GM12872 (cell line): ENCODE measurements around the gene KDM3B.

ENCODE experiments used
- TF ChIP-seq, protein P1 (sequence below): IDR thresholded peaks from 3 replicates; pipeline ENCODE4 v1.5.1; 2011; ENCODE audit warnings: low read depth, mild to moderate bottlenecking, low read length, moderate library complexity; ENCODE audit not compliant: insufficient read depth

The KDM3B gene

DNA sequence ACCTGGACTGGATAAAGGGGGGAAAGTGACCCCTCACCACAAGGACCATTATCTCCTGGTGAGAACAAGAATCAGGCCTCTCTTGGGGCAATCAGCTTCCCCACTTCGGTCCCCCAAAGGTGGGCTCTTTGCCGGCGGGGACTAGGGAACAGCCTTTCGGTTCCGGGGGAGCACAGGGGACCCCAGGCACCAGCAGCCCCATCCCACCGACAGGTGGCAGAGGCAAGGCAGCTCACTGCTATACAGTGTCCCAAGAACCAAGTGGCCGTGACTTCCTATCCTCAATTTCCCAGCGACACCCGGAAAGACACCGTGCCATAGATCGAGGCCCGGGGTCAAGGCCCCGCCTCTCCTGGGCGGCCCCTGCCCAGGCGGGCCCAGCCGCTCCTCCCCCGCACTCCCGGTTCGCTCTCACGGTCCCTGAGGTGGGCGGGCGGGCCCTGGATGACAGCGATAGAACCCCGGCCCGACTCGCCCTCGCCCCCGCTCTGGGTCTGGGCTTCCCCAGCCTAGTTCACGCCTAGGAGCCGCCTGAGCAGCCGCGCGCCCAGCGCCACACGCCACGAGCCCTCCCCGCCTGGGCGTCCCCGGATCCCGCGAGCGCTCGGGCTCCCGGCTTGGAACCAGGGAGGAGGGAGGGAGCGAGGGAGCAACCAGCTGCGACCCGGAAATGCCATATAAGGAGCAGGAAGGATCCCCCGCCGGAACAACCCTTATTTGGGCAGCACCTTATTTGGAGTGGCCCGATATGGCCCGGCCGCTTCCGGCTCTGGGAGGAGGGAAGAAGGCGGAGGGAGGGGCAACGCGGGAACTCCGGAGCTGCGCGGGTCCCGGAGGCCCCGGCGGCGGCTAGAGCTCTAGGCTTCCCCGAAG lies 112.1 kb downstream of the KDM3B start:
- TF ChIP-seq, protein P1, sequence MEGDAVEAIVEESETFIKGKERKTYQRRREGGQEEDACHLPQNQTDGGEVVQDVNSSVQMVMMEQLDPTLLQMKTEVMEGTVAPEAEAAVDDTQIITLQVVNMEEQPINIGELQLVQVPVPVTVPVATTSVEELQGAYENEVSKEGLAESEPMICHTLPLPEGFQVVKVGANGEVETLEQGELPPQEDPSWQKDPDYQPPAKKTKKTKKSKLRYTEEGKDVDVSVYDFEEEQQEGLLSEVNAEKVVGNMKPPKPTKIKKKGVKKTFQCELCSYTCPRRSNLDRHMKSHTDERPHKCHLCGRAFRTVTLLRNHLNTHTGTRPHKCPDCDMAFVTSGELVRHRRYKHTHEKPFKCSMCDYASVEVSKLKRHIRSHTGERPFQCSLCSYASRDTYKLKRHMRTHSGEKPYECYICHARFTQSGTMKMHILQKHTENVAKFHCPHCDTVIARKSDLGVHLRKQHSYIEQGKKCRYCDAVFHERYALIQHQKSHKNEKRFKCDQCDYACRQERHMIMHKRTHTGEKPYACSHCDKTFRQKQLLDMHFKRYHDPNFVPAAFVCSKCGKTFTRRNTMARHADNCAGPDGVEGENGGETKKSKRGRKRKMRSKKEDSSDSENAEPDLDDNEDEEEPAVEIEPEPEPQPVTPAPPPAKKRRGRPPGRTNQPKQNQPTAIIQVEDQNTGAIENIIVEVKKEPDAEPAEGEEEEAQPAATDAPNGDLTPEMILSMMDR: no peak

GRCh38 chr5:138465261-138466124 lies 113.0 kb downstream of the KDM3B start, which contains the start of gene EGR1:
Gene EGR1 (plus strand): TSS chr5:138465479. CDS start chr5:138465762, 283 bp downstream.
- TF ChIP-seq, protein P1: no peak

DNA sequence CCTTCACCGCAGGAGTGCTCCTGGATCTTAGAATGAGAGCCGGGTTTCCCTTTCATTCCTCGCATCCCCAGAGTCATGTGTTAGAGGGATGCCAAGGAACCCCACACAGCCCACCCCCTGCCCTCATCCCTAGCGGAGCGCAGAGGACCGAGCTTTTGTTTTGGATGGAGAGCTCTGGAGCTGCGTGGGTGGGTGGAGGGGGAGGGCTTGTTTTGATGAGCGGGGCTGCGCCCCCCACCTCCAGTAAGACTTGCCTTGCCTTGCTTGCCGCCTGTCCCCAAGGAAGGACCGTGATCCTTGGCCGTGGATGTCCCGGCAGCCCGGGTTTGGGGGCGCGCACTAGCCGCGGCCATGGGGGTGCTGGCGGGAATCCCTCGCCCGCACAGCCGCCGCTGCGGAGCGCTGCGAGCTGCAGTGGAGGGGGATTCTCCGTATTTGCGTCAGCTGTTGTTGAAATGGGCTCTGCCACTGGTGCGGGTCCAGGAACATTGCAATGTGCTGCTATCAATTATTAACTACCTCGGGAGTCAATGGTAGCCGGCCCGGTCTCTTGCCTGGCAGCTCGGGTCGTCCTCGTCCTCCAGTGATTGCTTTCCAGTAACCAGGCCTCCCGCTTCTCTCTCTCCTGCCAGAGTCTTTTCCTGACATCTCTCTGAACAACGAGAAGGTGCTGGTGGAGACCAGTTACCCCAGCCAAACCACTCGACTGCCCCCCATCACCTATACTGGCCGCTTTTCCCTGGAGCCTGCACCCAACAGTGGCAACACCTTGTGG lies 113.8 kb downstream of the KDM3B start:
- TF ChIP-seq, protein P1: no peak

DNA sequence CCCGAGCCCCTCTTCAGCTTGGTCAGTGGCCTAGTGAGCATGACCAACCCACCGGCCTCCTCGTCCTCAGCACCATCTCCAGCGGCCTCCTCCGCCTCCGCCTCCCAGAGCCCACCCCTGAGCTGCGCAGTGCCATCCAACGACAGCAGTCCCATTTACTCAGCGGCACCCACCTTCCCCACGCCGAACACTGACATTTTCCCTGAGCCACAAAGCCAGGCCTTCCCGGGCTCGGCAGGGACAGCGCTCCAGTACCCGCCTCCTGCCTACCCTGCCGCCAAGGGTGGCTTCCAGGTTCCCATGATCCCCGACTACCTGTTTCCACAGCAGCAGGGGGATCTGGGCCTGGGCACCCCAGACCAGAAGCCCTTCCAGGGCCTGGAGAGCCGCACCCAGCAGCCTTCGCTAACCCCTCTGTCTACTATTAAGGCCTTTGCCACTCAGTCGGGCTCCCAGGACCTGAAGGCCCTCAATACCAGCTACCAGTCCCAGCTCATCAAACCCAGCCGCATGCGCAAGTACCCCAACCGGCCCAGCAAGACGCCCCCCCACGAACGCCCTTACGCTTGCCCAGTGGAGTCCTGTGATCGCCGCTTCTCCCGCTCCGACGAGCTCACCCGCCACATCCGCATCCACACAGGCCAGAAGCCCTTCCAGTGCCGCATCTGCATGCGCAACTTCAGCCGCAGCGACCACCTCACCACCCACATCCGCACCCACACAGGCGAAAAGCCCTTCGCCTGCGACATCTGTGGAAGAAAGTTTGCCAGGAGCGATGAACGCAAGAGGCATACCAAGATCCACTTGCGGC lies 114.6 kb downstream of the KDM3B start:
- TF ChIP-seq, protein P1: no peak

GRCh38 chr5:138467711-138468132 lies 115.2 kb downstream of the KDM3B start:
- TF ChIP-seq, protein P1: no peak

DNA sequence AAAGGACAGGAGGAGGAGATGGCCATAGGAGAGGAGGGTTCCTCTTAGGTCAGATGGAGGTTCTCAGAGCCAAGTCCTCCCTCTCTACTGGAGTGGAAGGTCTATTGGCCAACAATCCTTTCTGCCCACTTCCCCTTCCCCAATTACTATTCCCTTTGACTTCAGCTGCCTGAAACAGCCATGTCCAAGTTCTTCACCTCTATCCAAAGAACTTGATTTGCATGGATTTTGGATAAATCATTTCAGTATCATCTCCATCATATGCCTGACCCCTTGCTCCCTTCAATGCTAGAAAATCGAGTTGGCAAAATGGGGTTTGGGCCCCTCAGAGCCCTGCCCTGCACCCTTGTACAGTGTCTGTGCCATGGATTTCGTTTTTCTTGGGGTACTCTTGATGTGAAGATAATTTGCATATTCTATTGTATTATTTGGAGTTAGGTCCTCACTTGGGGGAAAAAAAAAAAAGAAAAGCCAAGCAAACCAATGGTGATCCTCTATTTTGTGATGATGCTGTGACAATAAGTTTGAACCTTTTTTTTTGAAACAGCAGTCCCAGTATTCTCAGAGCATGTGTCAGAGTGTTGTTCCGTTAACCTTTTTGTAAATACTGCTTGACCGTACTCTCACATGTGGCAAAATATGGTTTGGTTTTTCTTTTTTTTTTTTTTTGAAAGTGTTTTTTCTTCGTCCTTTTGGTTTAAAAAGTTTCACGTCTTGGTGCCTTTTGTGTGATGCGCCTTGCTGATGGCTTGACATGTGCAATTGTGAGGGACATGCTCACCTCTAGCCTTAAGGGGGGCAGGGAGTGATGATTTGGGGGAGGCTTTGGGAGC lies 115.9 kb downstream of the KDM3B start:
- TF ChIP-seq, protein P1: no peak
